NCI-H526 treated with DMSO at 0.1 percent for 48 hours (cell line): ENCODE results near the gene GLRB.
"Not testable (repeated sequence)": the region's sequence is repeated elsewhere in the genome, so short reads cannot be mapped to it uniquely, and the experiment has no call there.

Experiments used
- DNase-seq: peaks from one replicate; lab custom pipeline; 2025; lab: John Stamatoyannopoulos, UW

Gene GLRB

GRCh38 chr4:157075811-157076577 is at the start of gene GLRB:
Gene GLRB, plus strand, starts transcription at chr4:157076150. Its CDS starts 1,875 bp downstream, at chr4:157078025.
- no peak for DNase-seq

- no peak for DNase-seq
These were observed 40.5 kb upstream of the GLRB start for GRCh38 chr4:157035471-157035870.

- DNase-seq: no peak
These were observed 35.5 kb upstream of the GLRB start for GRCh38 chr4:157040405-157040804.

GRCh38 chr4:157043131-157043530 is 32.8 kb upstream of the GLRB start:
- no peak for DNase-seq

- peak; percentile 43 for DNase-seq
These were observed 30.3 kb upstream of the GLRB start for GRCh38 chr4:157045507-157046127.

- DNase-seq: no peak
These were observed 27.7 kb upstream of the GLRB start for GRCh38 chr4:157048248-157048647.

- no peak for DNase-seq
These were observed 25.4 kb upstream of the GLRB start for GRCh38 chr4:157050561-157050960.

- DNase-seq: no peak
These were observed 23.4 kb upstream of the GLRB start for GRCh38 chr4:157052429-157053040.

- DNase-seq: no peak
These were observed 18.7 kb upstream of the GLRB start for GRCh38 chr4:157057218-157057617.

GRCh38 chr4:157058899-157059298 is 17.1 kb upstream of the GLRB start:
- DNase-seq: not testable (repeated sequence)

- DNase-seq: no peak
These were observed 3.9 kb upstream of the GLRB start for GRCh38 chr4:157072002-157072401.

- DNase-seq: no peak
These were observed 549 bp upstream of the GLRB start for GRCh38 chr4:157075401-157075800.

GRCh38 chr4:157076578-157076947 is 613 bp downstream of the GLRB start:
- DNase-seq: peak; percentile 23

- DNase-seq: no peak
These were observed 3.5 kb downstream of the GLRB start for GRCh38 chr4:157079441-157079840.

GRCh38 chr4:157080605-157081004 is 4.7 kb downstream of the GLRB start:
- no peak for DNase-seq

- no peak for DNase-seq
These were observed 19.8 kb downstream of the GLRB start for GRCh38 chr4:157095716-157096115.

GRCh38 chr4:157096439-157096838 is 20.5 kb downstream of the GLRB start:
- no peak for DNase-seq

GRCh38 chr4:157099506-157099905 is 23.6 kb downstream of the GLRB start:
- DNase-seq: no peak

GRCh38 chr4:157104541-157104940 is 28.6 kb downstream of the GLRB start:
- DNase-seq: no peak

- no peak for DNase-seq
These were observed 38.7 kb downstream of the GLRB start for GRCh38 chr4:157114671-157115070.

- DNase-seq: no peak
These were observed 39.8 kb downstream of the GLRB start for GRCh38 chr4:157115613-157116335.

- no peak for DNase-seq
These were observed 45.5 kb downstream of the GLRB start for GRCh38 chr4:157121401-157121800.

GRCh38 chr4:157127571-157127970 is 51.6 kb downstream of the GLRB start:
- no peak for DNase-seq
